ENCODE data around the gene ZNF536. TPM values are rescaled to one million over a fixed set of nuclear protein-coding genes. Genes with fewer than 3 reads are reported as not detected.
"Not testable (repeated sequence)": the region's sequence is repeated elsewhere in the genome, so short reads cannot be mapped to it uniquely, and the experiment has no call there.

The ZNF536 gene
- total and polyA plus RNA-seq, 12 donors: 0.22 to 10.7 (median 3.7) TPM

- no peaks in the 10 kb centered on the region for H3K36me3 ChIP-seq
- no peak for TF ChIP-seq CTCF (IDR thresholded peaks at IDR 0.05)
- H3K27me3 ChIP-seq: peaks cover 0 to 3% (median 0%) of the 10 kb centered on the region in 7 donors
- H3K9me3 ChIP-seq: peaks cover 0 to 5% (median 0%) of the 10 kb centered on the region in 11 donors
- no peak overlapping the region for H3K4me3 ChIP-seq
- WGBS, 2 donors: 89 to 90% methylated on average over 8 of the region's 8 CpGs
- no peak overlapping the region for H3K27ac ChIP-seq
- no peak for DNase-seq
- intact Hi-C loops (cut with DNase I): no loop called here
- no peak for ATAC-seq
- no peaks in the 10 kb centered on the region for H3K4me1 ChIP-seq
Measured at GRCh38 chr19:30464162-30464561, 92.0 kb downstream of the ZNF536 start.

- 95 to 99% methylated on average over 4 of the region's 4 CpGs for WGBS, 2 donors
- not testable (repeated sequence) for H3K27ac ChIP-seq, ATAC-seq
Measured at GRCh38 chr19:30466598-30466997, 94.4 kb downstream of the ZNF536 start.

GRCh38 chr19:30467239-30467638 is 95.1 kb downstream of the ZNF536 start:
- TF ChIP-seq CTCF (IDR thresholded peaks at IDR 0.05): no peak
- ATAC-seq (no peak), DNase-seq (no peak)
- Histone ChIP-seq H3K36me3 (no peaks in the 10 kb centered on the region), H3K4me3 (no peak overlapping the region), H3K4me1 (no peaks in the 10 kb centered on the region), H3K27me3 (no peaks in the 10 kb centered on the region), H3K27ac (no peak overlapping the region), H3K9me3 (no peaks in the 10 kb centered on the region)
- WGBS, 2 donors: 91 to 92% methylated on average over 4 of the region's 4 CpGs
- intact Hi-C loops (cut with DNase I): no loop called here

More at GRCh38 chr19:30466598-30466997, 94.4 kb downstream of the ZNF536 start:
- intact Hi-C loops (cut with DNase I); DNase-seq; H3K4me1 ChIP-seq; H3K36me3 ChIP-seq; H3K9me3 ChIP-seq; H3K4me3 ChIP-seq; H3K27me3 ChIP-seq: not testable (repeated sequence)

- no peak for DNase-seq
- H3K4me1 ChIP-seq: no peaks in the 10 kb centered on the region
- ATAC-seq: no peak
- intact Hi-C loops (cut with DNase I): no loop called here
- no peak for TF ChIP-seq CTCF (IDR thresholded peaks at IDR 0.05)
- H3K36me3 ChIP-seq: no peaks in the 10 kb centered on the region
- H3K27me3 ChIP-seq: no peaks in the 10 kb centered on the region
- H3K27ac ChIP-seq: no peak overlapping the region
- 42 to 51% methylated on average over 5 of the region's 5 CpGs for WGBS, 2 donors
- no peak overlapping the region for H3K4me3 ChIP-seq
- peaks cover 0 to 8% (median 0%) of the 10 kb centered on the region in 11 donors for H3K9me3 ChIP-seq
Measured at GRCh38 chr19:30469774-30470173, 97.6 kb downstream of the ZNF536 start.

- Histone ChIP-seq H3K27ac (no peak overlapping the region), H3K9me3 (peaks cover 0 to 8% (median 0%) of the 10 kb centered on the region in 11 donors), H3K4me1 (no peaks in the 10 kb centered on the region), H3K27me3 (peaks cover 0 to under 1% (median 0%) of the 10 kb centered on the region in 7 donors), H3K36me3 (no peaks in the 10 kb centered on the region), H3K4me3 (no peak overlapping the region)
- no peak for ATAC-seq
- no peak for DNase-seq
- intact Hi-C loops (cut with DNase I): no loop called here
- 86 to 88% methylated on average over 4 of the region's 4 CpGs for WGBS, 2 donors
- TF ChIP-seq CTCF (IDR thresholded peaks at IDR 0.05): no peak
Measured at GRCh38 chr19:30471441-30471840, 99.3 kb downstream of the ZNF536 start.
